K562 (cell line): ENCODE data around the gene CCN5. TPM values are rescaled to one million over a fixed set of nuclear protein-coding genes. Genes with fewer than 3 reads are reported as not detected.

Experiments
- ATAC-seq: fragments of 200-7000 bp; cut with Tn5 transposase; 3 replicates; pipeline ENCODE4 v1.9.1; 2020; ENCODE audit warnings: moderate library complexity
- BruUV-seq: library from RNA; stranded (reverse); fragments of 400-500 nt; replicated peaks from 2 replicates; lab custom pipeline; 2021; lab: Mats Ljungman, UMichigan
- CTCF ChIA-PET: fragments of 300-600 bp; formaldehyde crosslinking; extraction: SDS; loops from one replicate; lab custom pipeline; 2021; ENCODE audit warnings: low intra/inter-chr PET ratio; lab: Yijun Ruan, JAX
- POLR2A ChIA-PET: fragments of 300-600, 350-650 bp; sonication (Branson Sonifier 250); formaldehyde crosslinking; extraction: SDS; loops from one replicate; lab custom pipeline; 2021; ENCODE audit warnings: antibody characterized with exemption, inconsistent platforms; lab: Yijun Ruan, JAX
- DNase-seq, 4 experiments: peaks; one replicate each; pipeline versions ENCODE4 v3.0.0 to v3.0.0-alpha.2; 2011 to 2018; ENCODE audit warnings: low spot score in 3 of 4, mixed read lengths in 3 of 4; ENCODE audit errors: extremely low read depth in 1 of 4
- FAIRE-seq: peaks from 2 replicates; lab custom pipeline; 2011; peaks lifted over from hg19 to GRCh38; lab: Jason Lieb, UNC
- H2AFZ ChIP-seq: 2 replicates; pipeline ENCODE4 v1.6.0; 2011; ENCODE audit warnings: low read depth, low read length, control low read depth, inconsistent platforms
- H3K27ac ChIP-seq: fragments of 200-600 bp; 3 replicates; pipeline ENCODE4 v1.8.0; 2011; ENCODE audit warnings: low read depth, mild to moderate bottlenecking, control low read depth, inconsistent platforms, low read length, moderate library complexity, mixed read lengths; ENCODE audit errors: extremely low read depth
- H3K27me3 ChIP-seq, 2 experiments: fragments of 300-600 bp in 1 of 2; 2 replicates in 1 of 2; 3 replicates in 1 of 2; pipeline versions ENCODE4 v1.6.0 to v1.8.0; 2011; ENCODE audit warnings: inconsistent platforms in 2 of 2, low read length in 2 of 2, mild to moderate bottlenecking in 1 of 2, mixed read lengths in 1 of 2, moderate library complexity in 1 of 2; ENCODE audit not compliant: control insufficient read depth in 2 of 2, insufficient read depth in 2 of 2
- H3K36me3 ChIP-seq: fragments of 300-600 bp; 3 replicates; pipeline ENCODE4 v1.8.0; 2011; ENCODE audit warnings: mild to moderate bottlenecking, low read length, inconsistent platforms; ENCODE audit not compliant: control insufficient read depth, insufficient read depth
- H3K4me1 ChIP-seq, 2 experiments: fragments of 200-600 bp in 1 of 2; replicated peaks in 1 of 2; 2 replicates in 1 of 2; 3 replicates in 1 of 2; pipeline versions ENCODE4 v1.5.1 to v1.8.0; 2011; ENCODE audit warnings: inconsistent platforms in 2 of 2, low read length in 2 of 2, mild to moderate bottlenecking in 1 of 2, mixed read lengths in 1 of 2, moderate library complexity in 1 of 2; ENCODE audit not compliant: control insufficient read depth in 2 of 2, insufficient read depth in 2 of 2
- H3K4me2 ChIP-seq: 2 replicates; pipeline ENCODE4 v1.6.1; 2011; ENCODE audit warnings: low read length, control low read depth, inconsistent platforms, mixed read lengths; ENCODE audit not compliant: insufficient read depth
- H3K4me3 ChIP-seq: fragments of 200-600 bp; sonication (generic), shearing (Covaris generic); 2 replicates; pipeline ENCODE4 v1.5.1; 2016; ENCODE audit warnings: control low read depth, inconsistent platforms
- H3K79me2 ChIP-seq: fragments of 200-600 bp; 3 replicates; pipeline ENCODE4 v1.8.0; 2011; ENCODE audit warnings: low read length, inconsistent platforms; ENCODE audit not compliant: control insufficient read depth, insufficient read depth
- H3K9ac ChIP-seq, 2 experiments: 2 replicates each; pipeline versions ENCODE4 v1.6.0 to v1.6.1; 2011; ENCODE audit warnings: low read depth in 2 of 2, low read length in 2 of 2, control low read depth in 1 of 2, inconsistent platforms in 1 of 2, mild to moderate bottlenecking in 1 of 2, mixed read lengths in 1 of 2; ENCODE audit not compliant: insufficient read depth in 1 of 2
- H3K9me1 ChIP-seq: one replicate; pipeline ENCODE4 v1.6.0; 2011; ENCODE audit warnings: inconsistent platforms, mild to moderate bottlenecking, low read length, moderate library complexity; ENCODE audit not compliant: control insufficient read depth, insufficient read depth
- H3K9me3 ChIP-seq: replicated peaks from 2 replicates; pipeline ENCODE4 v1.5.1; 2011; ENCODE audit warnings: low read depth, low read length, inconsistent platforms; ENCODE audit not compliant: control insufficient read depth, insufficient read depth
- H4K20me1 ChIP-seq: replicated peaks from 2 replicates; pipeline ENCODE4 v1.6.1; 2011; ENCODE audit warnings: low read length, inconsistent platforms, mixed read lengths; ENCODE audit not compliant: control insufficient read depth, insufficient read depth
- MEIS2 ChIP-seq: fragments of 450-650 bp; IDR thresholded peaks from 2 replicates; pipeline ENCODE4 v1.6.1; 2014; ENCODE audit warnings: mild to moderate bottlenecking; ENCODE audit not compliant: partially characterized antibody
- NONO ChIP-seq, 2 experiments: fragments of 200-400 bp in 1 of 2; fragments of 450-650 bp in 1 of 2; formaldehyde crosslinking in 1 of 2; IDR thresholded peaks; 2 replicates each; pipeline ENCODE4 v1.6.1; 2017; ENCODE audit warnings: low read depth in 2 of 2, mild to moderate bottlenecking in 2 of 2, moderate library complexity in 2 of 2, low read length in 1 of 2
- NR4A1 ChIP-seq, 2 experiments: fragments of 250-450 bp in 1 of 2; fragments of 450-650 bp in 1 of 2; sonication (Bioruptor Pico) in 1 of 2; IDR thresholded peaks; 2 replicates each; pipeline versions ENCODE4 v1.4.0 to v1.6.1; 2016 to 2020; ENCODE audit warnings: mild to moderate bottlenecking in 2 of 2, missing compliant biosample characterization in 1 of 2, missing genetic modification characterization in 1 of 2, moderate library complexity in 1 of 2
- PPARD ChIP-seq: fragments of 250-450 bp; sonication (Bioruptor Pico); IDR thresholded peaks from 2 replicates; pipeline ENCODE4 v1.8.0; 2022; ENCODE audit warnings: inconsistent platforms, mild to moderate bottlenecking, moderate library complexity
- SMC3 ChIP-seq: conservative IDR thresholded peaks from 2 replicates; pipeline ENCODE4 v1.6.1; 2011; ENCODE audit warnings: low read depth, low read length, improper control_type of control experiment; ENCODE audit not compliant: insufficient read depth
- WGBS: fragments of 100-300 bp; shearing (Covaris generic); methylation state at CpG from one replicate; pipeline ENCODE4 v1.1.6; 2016; ENCODE audit warnings: low coverage, mixed read lengths; ENCODE audit not compliant: insufficient coverage; ENCODE audit errors: missing lambda C conversion rate; 5-methylcytosine and 5-hydroxymethylcytosine counted together
- in situ Hi-C: fragments of 300-500 bp; cut with MboI; formaldehyde crosslinking; loops from 4 replicates; pipeline ENCODE4 v1.15.0; 2018; ENCODE audit warnings: inconsistent platforms, mixed read lengths
- intact Hi-C: fragments of 100-400 bp; cut with micrococcal nuclease; formaldehyde crosslinking; loops from 2 replicates; pipeline ENCODE4 v1.14.2; 2022
- polyA plus RNA-seq, 8 experiments: library from polyadenylated mRNA; depleted of rRNA in 4 of 8; stranded (reverse) in 5 of 8; unstranded in 3 of 8; fragments of >200 nt; fragmentation: Nextera tagmentation in 2 of 8; fragmentation: Illumina TruSeq in 1 of 8; extraction: Ambion mirVana in 2 of 8; extraction: Trizol in 1 of 8; gene quantifications; 2 replicates each; pipeline versions ENCODE4 v1.2.1 to v1.2.3, GENCODE V29; 2011 to 2014; ENCODE audit warnings: inconsistent platforms in 1 of 8, missing spikeins in 1 of 8
- total RNA-seq, 7 experiments: library from RNA; depleted of rRNA in 6 of 7; stranded (reverse); fragments of >200 nt in 6 of 7; fragmentation: Illumina TruSeq in 2 of 7; extraction: Trizol in 2 of 7; gene quantifications; 2 replicates each; pipeline versions ENCODE4 v1.2.1 to v1.2.3, GENCODE V29; 2011 to 2021; ENCODE audit warnings: low replicate concordance in 1 of 7
- TF ChIP-seq, protein P1 (sequence below): fragments of 250-450 bp; sonication (Bioruptor Pico); IDR thresholded peaks from 2 replicates; pipeline ENCODE4 v1.4.0; 2020; ENCODE audit warnings: mild to moderate bottlenecking, moderate library complexity
- TF ChIP-seq, protein P2 (sequence below), 2 experiments: fragments of 450-650 bp; formaldehyde crosslinking in 1 of 2; IDR thresholded peaks; 2 replicates each; pipeline versions ENCODE4 v1.4.0 to v1.6.1; 2014 to 2020; ENCODE audit warnings: mild to moderate bottlenecking in 2 of 2, borderline replicate concordance in 1 of 2, low read depth in 1 of 2

The CCN5 gene
- total and polyA plus RNA-seq, 9 of the 15 experiments (the other 6 are each of a cell fraction or from before 2014, with no cell fraction given): not detected

DNA sequence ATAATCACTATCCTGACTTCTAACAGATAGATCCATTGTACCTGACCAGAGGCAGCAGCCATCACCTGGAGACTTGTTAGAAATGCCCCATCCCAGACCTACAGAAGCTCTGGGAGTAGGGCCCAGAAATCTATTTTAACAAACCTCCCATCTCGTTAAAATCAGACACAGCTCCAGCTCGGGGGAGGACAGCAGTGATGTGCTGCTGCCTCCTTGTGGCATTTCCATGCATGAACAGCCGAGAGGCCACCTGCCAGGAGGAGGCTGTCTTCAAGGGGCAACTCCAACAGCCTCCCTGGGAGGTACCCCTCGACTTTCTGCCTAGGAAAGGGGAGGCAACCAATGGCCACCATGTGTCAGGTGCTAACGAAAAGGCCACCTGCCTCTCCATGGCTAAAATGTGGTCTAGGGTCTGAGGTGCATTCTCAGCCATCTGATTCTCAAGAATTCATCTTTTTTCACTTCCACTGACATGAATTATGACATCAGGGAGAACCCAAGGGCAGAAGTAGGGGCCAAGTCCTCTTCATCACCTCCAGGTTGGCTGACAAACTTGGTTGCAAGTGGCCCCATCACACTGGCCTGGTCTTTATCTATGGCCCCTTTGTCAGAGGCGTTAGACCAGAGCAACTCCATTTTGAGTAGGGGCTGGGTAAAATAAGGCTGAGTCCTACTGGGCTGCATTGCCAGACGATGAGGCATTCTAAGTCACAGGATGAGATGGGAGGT is 18.3 kb downstream of the CCN5 start:
- in situ Hi-C loops (no loop called here), intact Hi-C loops (loop anchor here (1.0 to 5.0 kb wide), 3 partner anchors 48 to 516 kb away; no protein-coding TSS in a partner anchor)
- DNase-seq (peak; percentile 52 to 70 (median 60)), FAIRE-seq (peak; percentile 90), ATAC-seq (peak; percentile 81)
- H3K4me3 ChIP-seq: no peak overlapping the region
- H3K9ac ChIP-seq: no peak overlapping the region
- 1% methylated on average over 7 of the region's 7 CpGs for WGBS
- H3K9me3 ChIP-seq: no peaks in the 10 kb centered on the region; the same call in 1 of the 2 replicates
- H3K27ac ChIP-seq: no peak overlapping the region
- no TSS peak for BruUV-seq
- no peaks in the 10 kb centered on the region for H3K36me3 ChIP-seq
- no peak overlapping the region for H2AFZ ChIP-seq
- no peaks in the 10 kb centered on the region for H3K9me1 ChIP-seq
- CTCF ChIA-PET: interaction anchor here (0.6 to 6.8 kb wide), 6 partner anchors 40 to 617 kb away, joined by 3 to 58 read pairs (median 3); no protein-coding TSS in a partner anchor
- POLR2A ChIA-PET: no interaction called here
- no peaks in the 10 kb centered on the region; a peak in 1 of 5 replicates for H3K4me1 ChIP-seq
- peaks cover 12 to 27% of the 10 kb centered on the region in 2 experiments; a peak in 4 of 5 replicates for H3K27me3 ChIP-seq
- H3K79me2 ChIP-seq: no peaks in the 10 kb centered on the region
- H4K20me1 ChIP-seq: peaks cover 6% of the 10 kb centered on the region; the same call in 1 of the 2 replicates
- no peak overlapping the region for H3K4me2 ChIP-seq
- TF ChIP-seq NR4A1 (CRISPR knock-in tag; IDR thresholded peaks at IDR 0.05): no peak
- TF ChIP-seq NR4A1 (tag; IDR thresholded peaks at IDR 0.05): peak; percentile 64
- TF ChIP-seq MEIS2: peak; percentile 61
- TF ChIP-seq PPARD (CRISPR knock-in tag): no peak
- peak; percentile 81 for TF ChIP-seq SMC3
- TF ChIP-seq NONO (IDR thresholded peaks at IDR 0.05; ENCODE audit: low read depth in 2 of 2, low read length in 1 of 2): no peak
- TF ChIP-seq, protein P1, sequence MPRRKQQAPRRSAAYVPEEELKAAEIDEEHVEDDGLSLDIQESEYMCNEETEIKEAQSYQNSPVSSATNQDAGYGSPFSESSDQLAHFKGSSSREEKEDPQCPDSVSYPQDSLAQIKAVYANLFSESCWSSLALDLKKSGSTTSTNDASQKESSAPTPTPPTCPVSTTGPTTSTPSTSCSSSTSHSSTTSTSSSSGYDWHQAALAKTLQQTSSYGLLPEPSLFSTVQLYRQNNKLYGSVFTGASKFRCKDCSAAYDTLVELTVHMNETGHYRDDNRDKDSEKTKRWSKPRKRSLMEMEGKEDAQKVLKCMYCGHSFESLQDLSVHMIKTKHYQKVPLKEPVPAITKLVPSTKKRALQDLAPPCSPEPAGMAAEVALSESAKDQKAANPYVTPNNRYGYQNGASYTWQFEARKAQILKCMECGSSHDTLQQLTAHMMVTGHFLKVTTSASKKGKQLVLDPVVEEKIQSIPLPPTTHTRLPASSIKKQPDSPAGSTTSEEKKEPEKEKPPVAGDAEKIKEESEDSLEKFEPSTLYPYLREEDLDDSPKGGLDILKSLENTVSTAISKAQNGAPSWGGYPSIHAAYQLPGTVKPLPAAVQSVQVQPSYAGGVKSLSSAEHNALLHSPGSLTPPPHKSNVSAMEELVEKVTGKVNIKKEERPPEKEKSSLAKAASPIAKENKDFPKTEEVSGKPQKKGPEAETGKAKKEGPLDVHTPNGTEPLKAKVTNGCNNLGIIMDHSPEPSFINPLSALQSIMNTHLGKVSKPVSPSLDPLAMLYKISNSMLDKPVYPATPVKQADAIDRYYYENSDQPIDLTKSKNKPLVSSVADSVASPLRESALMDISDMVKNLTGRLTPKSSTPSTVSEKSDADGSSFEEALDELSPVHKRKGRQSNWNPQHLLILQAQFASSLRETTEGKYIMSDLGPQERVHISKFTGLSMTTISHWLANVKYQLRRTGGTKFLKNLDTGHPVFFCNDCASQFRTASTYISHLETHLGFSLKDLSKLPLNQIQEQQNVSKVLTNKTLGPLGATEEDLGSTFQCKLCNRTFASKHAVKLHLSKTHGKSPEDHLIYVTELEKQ (CRISPR knock-in tag): no peak
- TF ChIP-seq, protein P2, sequence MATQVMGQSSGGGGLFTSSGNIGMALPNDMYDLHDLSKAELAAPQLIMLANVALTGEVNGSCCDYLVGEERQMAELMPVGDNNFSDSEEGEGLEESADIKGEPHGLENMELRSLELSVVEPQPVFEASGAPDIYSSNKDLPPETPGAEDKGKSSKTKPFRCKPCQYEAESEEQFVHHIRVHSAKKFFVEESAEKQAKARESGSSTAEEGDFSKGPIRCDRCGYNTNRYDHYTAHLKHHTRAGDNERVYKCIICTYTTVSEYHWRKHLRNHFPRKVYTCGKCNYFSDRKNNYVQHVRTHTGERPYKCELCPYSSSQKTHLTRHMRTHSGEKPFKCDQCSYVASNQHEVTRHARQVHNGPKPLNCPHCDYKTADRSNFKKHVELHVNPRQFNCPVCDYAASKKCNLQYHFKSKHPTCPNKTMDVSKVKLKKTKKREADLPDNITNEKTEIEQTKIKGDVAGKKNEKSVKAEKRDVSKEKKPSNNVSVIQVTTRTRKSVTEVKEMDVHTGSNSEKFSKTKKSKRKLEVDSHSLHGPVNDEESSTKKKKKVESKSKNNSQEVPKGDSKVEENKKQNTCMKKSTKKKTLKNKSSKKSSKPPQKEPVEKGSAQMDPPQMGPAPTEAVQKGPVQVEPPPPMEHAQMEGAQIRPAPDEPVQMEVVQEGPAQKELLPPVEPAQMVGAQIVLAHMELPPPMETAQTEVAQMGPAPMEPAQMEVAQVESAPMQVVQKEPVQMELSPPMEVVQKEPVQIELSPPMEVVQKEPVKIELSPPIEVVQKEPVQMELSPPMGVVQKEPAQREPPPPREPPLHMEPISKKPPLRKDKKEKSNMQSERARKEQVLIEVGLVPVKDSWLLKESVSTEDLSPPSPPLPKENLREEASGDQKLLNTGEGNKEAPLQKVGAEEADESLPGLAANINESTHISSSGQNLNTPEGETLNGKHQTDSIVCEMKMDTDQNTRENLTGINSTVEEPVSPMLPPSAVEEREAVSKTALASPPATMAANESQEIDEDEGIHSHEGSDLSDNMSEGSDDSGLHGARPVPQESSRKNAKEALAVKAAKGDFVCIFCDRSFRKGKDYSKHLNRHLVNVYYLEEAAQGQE (IDR thresholded peaks at IDR 0.05; ENCODE audit: borderline replicate concordance): peak; percentile 79
- TF ChIP-seq, protein P2 (CRISPR knock-in tag; IDR thresholded peaks at IDR 0.05; ENCODE audit: low read depth): no peak
